Activated naive CD4-positive, alpha-beta T cell treated with anti-CD3 and anti-CD28 coated beads, Interleukin-2, amount 50 U/mL, for 72 hours (primary cell): ENCODE results near the gene RALGAPB. TPM values are rescaled to one million over a fixed set of nuclear protein-coding genes. Genes with fewer than 3 reads are reported as not detected.
"Not testable (repeated sequence)": the region's sequence is repeated elsewhere in the genome, so short reads cannot be mapped to it uniquely, and the experiment has no call there.

Experiments
- ATAC-seq, 2 donors: fragments of 150-1000 bp; cut with Tn5 transposase; 2 replicates each; pipeline ENCODE4 v1.10.0; 2021; ENCODE audit warnings: mild to moderate bottlenecking in 2 of 2, moderate library complexity in 2 of 2
- DNase-seq, 2 donors: peaks; one replicate each; pipeline ENCODE4 v3.0.0; 2021 to 2022; ENCODE audit warnings: low spot score in 2 of 2
- H3K27ac Mint-ChIP-seq, 2 donors: one replicate each; pipeline ENCODE4 v1.8.0; 2022; ENCODE audit warnings: mild to moderate bottlenecking in 2 of 2, mixed read lengths in 2 of 2
- H3K36me3 Mint-ChIP-seq, 2 donors: one replicate each; pipeline ENCODE4 v1.8.0; 2022; ENCODE audit warnings: mixed read lengths in 2 of 2
- H3K9me3 Mint-ChIP-seq, 2 donors: one replicate each; pipeline ENCODE4 v1.8.0; 2022; ENCODE audit warnings: mixed read lengths in 2 of 2
- total RNA-seq, 2 donors: library from RNA; stranded (reverse); gene quantifications; one replicate each; pipeline ENCODE4 v1.2.3, GENCODE V29; 2022

Gene RALGAPB
- total RNA-seq, 2 donors from 2014 or later, result 27.0 to 32.4 TPM

DNA sequence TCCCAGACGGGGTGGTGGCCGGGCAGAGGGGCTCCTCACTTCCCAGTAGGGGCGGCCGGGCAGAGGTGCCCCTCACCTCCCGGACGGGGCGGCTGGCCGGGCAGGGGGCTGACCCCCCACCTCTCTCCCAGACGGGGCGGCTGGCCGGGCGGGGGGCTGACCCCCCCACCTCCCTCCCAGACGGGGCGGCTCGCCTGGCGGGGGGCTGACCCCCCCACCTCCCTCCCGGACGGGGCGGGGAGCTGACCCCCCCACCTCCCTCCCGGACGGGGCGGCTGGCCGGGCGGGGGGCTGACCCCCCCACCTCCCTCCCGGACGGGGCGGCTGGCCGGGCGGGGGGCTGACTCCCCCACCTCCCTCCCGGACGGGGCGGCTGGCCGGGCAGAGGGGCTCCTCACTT, 11.5 kb upstream of the RALGAPB start:
- not testable (repeated sequence) for DNase-seq, H3K9me3 Mint-ChIP-seq, H3K36me3 Mint-ChIP-seq, ATAC-seq, H3K27ac Mint-ChIP-seq

DNA sequence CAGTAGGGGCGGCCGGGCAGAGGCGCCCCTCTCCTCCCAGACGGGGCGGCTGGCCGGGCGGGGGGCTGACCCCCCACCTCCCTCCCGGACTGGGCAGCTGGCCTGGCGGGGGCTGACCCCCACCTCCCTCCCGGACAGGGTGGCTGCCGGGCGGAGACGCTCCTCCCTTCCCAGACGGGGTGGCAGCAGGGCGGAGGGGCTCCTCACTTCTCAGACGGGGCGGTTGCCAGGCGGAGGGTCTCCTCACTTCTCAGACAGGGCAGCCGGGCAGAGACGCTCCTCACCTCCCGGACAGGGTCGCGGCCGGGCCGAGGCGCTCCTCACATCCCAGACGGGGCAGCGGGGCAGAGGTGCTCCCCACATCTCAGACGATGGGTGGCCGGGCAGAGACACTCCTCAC, 11.1 kb upstream of the RALGAPB start:
- not testable (repeated sequence) for H3K36me3 Mint-ChIP-seq, H3K27ac Mint-ChIP-seq, DNase-seq, H3K9me3 Mint-ChIP-seq, ATAC-seq

DNA sequence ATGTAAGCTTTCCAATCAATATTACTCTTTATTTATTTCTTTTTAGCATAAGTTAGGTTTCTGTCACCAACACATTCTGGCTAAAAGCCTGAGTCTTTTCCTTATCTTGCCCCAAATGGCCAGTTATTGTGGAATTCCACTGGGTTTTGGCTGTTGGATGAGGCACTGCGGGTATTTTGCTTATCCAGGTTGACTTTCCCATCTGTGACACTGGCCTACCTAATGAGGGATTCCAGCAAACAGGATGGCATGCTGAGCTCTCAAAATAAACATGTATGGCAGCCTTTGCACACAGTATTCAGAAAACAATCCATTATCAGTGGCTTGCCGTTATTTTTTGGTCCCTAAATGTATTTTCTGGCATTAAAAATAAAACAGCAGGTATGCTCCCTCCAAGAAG, 6.5 kb upstream of the RALGAPB start:
- Mint-ChIP-seq H3K9me3 (no peaks in the 10 kb centered on the region), H3K36me3 (no peaks in the 10 kb centered on the region), H3K27ac (no peak overlapping the region)
- ATAC-seq, result no peak
- DNase-seq, result no peak

DNA sequence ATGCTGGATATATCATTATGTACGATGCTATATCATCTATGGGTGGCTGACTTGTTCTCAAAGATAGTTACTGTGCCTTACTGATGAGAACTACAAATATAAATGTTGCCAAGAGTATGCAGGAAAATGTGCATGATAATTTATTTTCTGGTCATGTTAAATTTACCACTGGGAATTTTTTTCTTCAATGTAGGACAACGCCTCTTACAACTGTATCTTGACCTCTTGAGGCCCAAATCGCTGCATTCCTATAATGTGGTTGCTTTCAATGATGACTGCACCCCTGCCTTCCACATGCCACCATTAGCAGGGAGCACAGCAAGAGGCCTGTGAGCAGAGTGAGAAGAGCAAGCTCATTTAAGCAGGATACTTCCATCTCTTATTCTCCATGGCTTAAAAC, 5.7 kb upstream of the RALGAPB start:
- no peak for ATAC-seq
- H3K27ac Mint-ChIP-seq, result no peak overlapping the region

DNA sequence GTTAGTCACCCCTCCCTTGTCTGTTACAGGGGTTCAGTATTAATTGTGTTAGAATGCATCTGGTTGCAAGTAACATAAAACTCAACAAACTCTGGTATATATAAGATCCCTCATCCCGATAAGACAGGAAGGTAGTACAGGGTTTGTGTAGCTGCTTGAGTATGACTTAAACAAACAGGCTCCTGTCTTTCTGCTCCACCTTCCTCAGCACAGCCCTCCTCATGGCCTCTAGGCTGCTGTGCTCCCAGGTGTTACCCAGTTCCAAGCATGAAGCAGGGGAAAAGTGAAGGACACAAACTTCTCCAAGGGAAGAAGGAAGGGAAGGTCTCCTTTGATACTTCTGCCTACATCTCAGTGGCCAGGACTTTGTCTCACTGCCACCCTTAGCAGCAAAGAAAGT, 1.4 kb upstream of the RALGAPB start:
- H3K27ac Mint-ChIP-seq, result no peak overlapping the region
- DNase-seq, result no peak
- no peaks in the 10 kb centered on the region for H3K9me3 Mint-ChIP-seq
- ATAC-seq, result no peak
- H3K36me3 Mint-ChIP-seq, result peaks cover 0 to 8% of the 10 kb centered on the region in 2 donors

More for the DNA sequence above, 5.7 kb upstream of the RALGAPB start:
- no peak for DNase-seq
- no peaks in the 10 kb centered on the region for H3K36me3 Mint-ChIP-seq
- no peaks in the 10 kb centered on the region for H3K9me3 Mint-ChIP-seq

DNA sequence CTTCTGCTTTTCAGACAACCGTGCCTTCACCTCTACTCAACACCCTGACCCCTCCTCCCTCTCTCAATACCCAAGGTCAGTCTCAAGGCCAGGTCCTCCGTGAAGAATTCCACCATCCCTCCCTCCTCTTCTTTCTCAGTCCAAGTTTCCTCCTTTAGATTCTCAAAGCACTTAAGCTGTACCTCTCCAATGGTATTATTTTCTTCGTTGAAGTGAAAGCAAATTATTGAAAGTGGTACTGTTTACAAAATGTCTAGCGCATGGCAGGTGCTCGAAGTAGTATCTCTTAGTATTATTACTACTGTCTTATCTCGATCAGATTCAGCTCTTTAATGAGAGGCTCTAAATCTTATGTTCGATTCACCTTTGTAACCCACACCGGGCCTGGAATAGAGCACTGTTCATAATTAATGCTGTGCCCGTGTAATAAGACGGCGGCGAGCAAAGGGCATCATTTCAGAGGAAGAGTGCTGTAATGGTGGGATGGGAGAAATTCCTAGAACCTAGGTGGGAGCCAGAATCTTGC, 593 bp upstream of the RALGAPB start:
- no peak for DNase-seq
- peak overlapping the region; percentile 2 to 80 for H3K27ac Mint-ChIP-seq
- peaks cover 0 to 8% of the 10 kb centered on the region in 2 donors for H3K36me3 Mint-ChIP-seq
- no peaks in the 10 kb centered on the region for H3K9me3 Mint-ChIP-seq
- no peak for ATAC-seq

DNA sequence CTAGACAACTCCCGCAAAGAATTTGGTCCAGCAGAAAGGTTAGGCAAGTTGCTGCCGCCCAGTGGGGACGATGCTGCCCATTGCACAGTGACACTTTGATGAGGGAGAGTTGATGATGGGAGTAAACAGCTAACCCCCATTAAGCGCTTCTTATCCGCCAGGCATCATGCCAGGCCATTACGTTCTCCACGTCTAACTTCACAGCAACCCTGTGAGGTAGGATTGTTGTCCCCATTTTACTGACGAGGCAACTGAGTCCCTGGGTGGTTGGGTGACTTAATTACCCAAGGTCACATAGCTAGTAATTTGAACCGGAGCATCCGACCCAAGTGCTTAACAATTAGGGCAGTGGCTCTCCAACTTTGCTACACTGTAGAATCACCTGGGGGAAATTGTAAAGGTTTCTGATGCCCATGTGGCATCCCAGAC, 738 bp downstream of the RALGAPB start:
- no peak for DNase-seq
- H3K36me3 Mint-ChIP-seq, result peaks cover 0 to 8% of the 10 kb centered on the region in 2 donors
- no peak for ATAC-seq
- peak overlapping the region; percentile 72 to 80 for H3K27ac Mint-ChIP-seq
- no peaks in the 10 kb centered on the region for H3K9me3 Mint-ChIP-seq

DNA sequence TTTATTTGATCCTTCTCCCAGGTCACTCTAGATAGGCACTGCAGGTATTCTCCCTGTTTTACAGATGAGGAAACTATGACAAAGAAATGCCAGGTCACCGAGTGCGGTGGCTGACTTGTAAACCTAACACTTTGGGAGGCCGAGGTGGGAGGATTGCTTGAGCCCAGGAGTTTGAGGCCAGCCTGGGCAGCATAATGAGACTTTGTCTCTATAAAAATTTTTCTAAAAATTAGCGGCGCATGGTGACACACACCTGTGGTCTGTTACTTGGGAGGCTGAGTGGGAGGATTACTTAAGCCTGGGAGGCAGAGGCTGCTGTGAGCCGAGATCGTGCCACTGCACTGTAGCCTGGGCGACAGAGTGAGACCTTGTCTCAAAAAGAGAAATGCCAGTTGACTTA, 5.1 kb downstream of the RALGAPB start:
- H3K9me3 Mint-ChIP-seq, result no peaks in the 10 kb centered on the region
- H3K36me3 Mint-ChIP-seq, result peaks cover 12 to 14% of the 10 kb centered on the region in 2 donors
- no peak for DNase-seq
- no peak for ATAC-seq
- H3K27ac Mint-ChIP-seq, result no peak overlapping the region

DNA sequence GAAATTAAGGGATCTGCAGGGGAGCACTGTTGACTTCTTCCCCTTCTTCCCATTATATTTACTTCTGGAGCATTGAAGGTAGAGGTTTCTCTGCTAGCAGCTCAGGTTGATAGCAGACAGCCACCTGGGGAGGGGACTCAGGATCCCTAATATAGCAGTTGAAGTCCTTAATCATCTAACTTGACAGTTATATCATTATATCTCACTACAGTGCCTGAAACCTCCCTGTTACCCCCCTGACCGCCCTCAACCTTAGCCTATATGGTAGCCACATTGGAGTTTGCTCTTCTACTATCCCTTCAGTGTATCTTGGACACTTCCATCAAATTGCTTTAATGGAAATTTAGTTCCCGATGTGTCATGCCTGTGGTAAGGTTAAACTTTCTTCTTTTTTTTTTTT, 7.0 kb downstream of the RALGAPB start:
- H3K36me3 Mint-ChIP-seq, result peaks cover 6 to 14% of the 10 kb centered on the region in 2 donors
- DNase-seq (no peak), ATAC-seq (no peak)
- H3K9me3 Mint-ChIP-seq, result no peaks in the 10 kb centered on the region
- H3K27ac Mint-ChIP-seq, result no peak overlapping the region

DNA sequence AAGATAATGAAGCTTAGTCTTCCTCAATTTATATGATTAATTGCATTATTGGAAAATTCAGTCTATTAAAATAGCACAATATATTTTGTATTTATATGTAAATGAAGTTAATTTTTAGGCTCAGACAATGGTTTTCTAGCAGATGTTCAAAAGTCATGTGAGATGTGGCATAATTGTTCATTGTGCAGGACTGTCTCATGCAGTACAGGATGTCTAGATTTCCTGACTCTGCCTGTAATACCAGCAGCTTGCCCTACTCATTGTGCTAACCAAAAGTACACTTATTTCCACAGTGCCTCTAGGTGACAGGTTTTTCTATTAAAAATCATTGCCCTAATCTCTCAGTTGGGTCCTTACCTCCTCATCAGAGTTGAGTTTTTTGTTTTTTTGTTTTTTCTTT, 12.4 kb downstream of the RALGAPB start:
- DNase-seq (no peak), ATAC-seq (no peak)
- no peaks in the 10 kb centered on the region for H3K9me3 Mint-ChIP-seq
- no peak overlapping the region for H3K27ac Mint-ChIP-seq
- H3K36me3 Mint-ChIP-seq, result peaks cover 4 to 8% of the 10 kb centered on the region in 2 donors

DNA sequence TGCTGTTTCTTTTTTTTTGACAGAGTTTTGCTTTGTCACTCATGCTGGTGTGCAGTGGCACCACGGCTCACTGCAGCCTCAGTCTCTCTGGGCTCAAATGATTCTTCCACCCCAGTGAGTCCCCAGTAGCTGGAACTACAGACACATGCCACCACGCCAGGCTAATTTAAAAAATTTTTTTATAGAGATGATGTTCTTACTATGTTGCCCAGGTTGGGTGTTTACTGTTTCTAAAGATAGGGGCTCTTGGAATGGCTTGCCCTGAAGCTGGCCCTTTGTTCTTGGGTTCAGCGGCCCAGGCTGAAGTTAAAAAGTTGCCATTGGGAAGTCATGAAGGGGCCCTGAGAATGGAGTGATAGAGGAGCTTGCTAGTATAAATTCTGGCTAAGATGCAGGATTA, 16.5 kb downstream of the RALGAPB start:
- H3K36me3 Mint-ChIP-seq, result no peaks in the 10 kb centered on the region
- no peaks in the 10 kb centered on the region for H3K9me3 Mint-ChIP-seq
- ATAC-seq, result no peak
- DNase-seq, result no peak
- H3K27ac Mint-ChIP-seq, result no peak overlapping the region

DNA sequence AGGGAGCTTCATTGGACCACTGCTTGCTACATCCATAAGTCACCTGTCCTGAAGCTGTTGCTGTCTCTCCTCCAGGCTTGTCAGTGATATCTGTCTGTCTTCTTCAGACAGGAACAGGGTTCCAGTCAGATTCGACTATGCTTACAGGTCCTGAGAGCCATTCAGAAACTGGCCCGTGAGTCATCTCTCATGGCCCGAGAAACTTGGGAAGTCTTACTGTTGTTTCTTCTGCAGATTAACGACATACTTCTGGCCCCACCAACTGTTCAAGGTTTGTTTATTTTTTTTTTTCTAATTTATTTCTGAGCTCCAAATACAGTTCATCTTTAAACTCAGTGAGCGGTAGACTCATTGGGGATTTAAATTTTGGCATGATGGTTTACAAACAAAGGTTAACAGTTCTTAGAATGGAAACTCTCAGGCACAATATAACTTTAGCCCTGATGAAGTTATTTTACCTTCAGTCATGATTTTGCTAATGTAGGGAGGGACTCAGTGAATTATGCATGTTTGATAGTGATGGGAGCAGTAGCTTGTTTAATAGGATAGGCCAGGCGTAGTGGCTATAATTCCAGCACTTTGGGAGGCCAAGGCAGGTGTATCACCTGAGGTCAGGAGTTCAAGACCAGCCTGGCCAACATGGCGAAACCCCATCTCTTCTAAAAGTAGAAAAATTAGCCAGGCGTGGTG, 24.7 kb downstream of the RALGAPB start:
- Mint-ChIP-seq H3K9me3 (no peaks in the 10 kb centered on the region), H3K36me3 (peaks cover 11 to 18% of the 10 kb centered on the region in 2 donors), H3K27ac (no peak overlapping the region)
- ATAC-seq, result no peak
- DNase-seq, result no peak

DNA sequence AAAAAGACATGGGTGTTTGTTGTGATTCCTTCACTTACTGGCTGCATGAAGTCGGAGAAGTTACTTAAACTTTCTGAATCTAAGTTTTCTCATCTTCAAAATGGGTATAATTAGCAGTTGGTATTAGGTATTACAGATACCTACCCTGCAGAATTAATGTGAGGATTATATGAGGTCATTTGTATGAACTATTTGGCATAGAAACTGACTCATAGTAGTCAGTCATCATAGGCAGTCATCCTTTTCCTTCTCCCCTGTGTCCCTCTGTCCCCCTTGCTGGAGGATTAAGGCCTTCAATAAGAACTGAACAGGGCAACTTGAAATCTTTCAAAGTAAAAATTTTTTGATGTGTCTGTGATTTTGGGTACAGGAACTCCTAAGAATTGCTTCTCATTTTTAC, 26.3 kb downstream of the RALGAPB start:
- ATAC-seq (no peak), DNase-seq (no peak)
- Mint-ChIP-seq H3K36me3 (peaks cover 20 to 27% of the 10 kb centered on the region in 2 donors), H3K27ac (no peak overlapping the region), H3K9me3 (peaks cover 0 to 4% of the 10 kb centered on the region in 2 donors)

DNA sequence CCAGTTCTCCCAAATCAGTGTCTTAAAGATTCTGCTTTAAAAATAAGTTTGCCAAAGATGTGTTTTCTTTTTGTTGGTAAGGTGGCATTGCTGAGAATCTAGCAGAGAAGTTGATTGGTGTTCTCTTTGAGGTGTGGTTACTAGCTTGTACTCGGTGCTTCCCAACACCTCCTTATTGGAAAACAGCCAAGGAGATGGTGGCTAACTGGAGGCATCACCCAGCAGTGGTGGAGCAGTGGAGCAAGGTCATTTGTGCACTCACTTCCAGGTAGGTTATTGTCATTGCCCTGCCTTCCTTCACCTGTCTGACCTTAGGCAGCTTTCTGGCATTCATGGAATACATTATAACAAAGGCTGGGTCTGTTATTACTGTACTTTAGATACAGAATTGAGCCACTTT, 26.7 kb downstream of the RALGAPB start:
- peaks cover under 1 to 4% of the 10 kb centered on the region in 2 donors for H3K9me3 Mint-ChIP-seq
- H3K36me3 Mint-ChIP-seq, result peaks cover 24 to 32% of the 10 kb centered on the region in 2 donors
- ATAC-seq (no peak), DNase-seq (no peak)
- no peak overlapping the region for H3K27ac Mint-ChIP-seq

DNA sequence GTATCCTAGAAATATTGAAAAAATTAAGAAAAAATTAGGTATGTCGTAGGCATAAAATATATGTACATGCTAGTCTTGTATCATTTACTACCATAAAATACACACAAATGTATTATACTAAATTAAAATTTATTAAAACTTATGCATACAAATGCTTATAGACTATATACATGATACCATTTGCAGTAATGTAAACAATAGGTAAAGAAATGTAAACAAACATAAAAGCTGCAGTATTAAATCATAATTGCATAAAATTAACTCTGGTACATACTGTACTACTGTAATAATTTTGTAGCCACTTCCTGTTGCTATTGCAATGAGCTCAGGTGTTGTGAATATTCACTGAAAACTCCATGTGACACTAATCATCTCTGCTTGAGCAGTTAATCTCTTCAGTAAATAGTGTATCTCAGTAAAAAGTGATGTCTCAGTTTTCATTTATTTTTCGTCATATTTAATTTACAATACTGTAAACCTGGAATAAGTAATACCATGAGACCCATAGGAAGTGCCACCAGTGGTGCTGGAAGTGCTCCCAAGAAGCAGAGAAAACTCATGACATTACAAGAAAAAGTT, 29.3 kb downstream of the RALGAPB start:
- peaks cover 28 to 38% of the 10 kb centered on the region in 2 donors for H3K36me3 Mint-ChIP-seq
- H3K9me3 Mint-ChIP-seq, result peaks cover 4 to 5% of the 10 kb centered on the region in 2 donors
- ATAC-seq, result no peak
- H3K27ac Mint-ChIP-seq, result no peak overlapping the region
- no peak for DNase-seq

DNA sequence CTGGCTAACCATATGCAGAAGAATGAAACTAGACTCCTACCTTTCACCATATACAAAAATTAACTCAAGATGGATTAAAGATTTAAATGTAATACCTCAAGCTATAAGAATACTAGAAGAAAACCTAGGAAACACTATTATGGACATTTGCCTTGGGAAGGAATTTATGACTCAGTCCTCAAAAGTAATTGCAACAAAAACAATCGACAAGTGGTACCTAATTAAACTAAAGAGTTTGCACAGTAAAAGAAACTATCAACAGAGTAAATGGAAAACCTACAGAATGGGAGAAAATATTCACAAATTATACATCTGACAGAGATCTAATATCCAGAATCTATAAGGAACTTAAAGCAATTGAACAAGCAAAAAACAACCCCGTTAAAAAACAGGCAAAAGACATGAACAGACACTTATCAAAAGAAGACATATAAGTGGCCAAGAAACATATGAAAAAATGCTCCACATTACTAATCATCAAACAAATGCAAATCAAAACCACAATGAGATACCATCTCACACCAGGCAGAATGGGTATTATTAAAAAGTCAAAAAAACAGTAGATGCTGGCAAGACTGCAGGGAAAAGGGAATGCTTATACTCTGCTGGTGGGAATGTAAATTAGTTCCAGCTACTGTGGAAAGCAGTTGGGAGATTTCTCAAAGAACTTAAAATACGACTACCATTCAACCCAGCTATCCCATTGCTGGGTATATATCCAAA, 31.9 kb downstream of the RALGAPB start:
- no peak overlapping the region for H3K27ac Mint-ChIP-seq
- H3K9me3 Mint-ChIP-seq, result peaks cover 4 to 5% of the 10 kb centered on the region in 2 donors
- no peak for DNase-seq
- H3K36me3 Mint-ChIP-seq, result peaks cover 32 to 35% of the 10 kb centered on the region in 2 donors
- ATAC-seq, result no peak

DNA sequence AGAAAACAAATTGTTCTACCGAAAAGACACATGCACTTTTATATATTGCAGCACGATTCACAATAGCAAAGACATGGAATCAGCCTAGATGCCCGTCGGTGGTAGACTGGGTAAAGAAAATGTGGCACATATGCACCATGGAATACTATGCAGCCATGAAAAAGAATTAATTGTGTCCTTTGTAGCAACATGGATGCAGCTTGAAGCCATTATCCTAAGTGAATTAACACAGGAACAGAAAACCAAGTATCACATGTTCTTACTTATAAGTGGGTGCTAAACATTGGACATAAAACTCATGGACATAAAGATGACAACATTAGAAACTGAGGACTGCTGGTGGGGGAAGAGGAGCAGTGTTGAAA, 32.4 kb downstream of the RALGAPB start:
- H3K36me3 Mint-ChIP-seq, result peaks cover 30 to 40% of the 10 kb centered on the region in 2 donors
- peaks cover 4 to 5% of the 10 kb centered on the region in 2 donors for H3K9me3 Mint-ChIP-seq
- H3K27ac Mint-ChIP-seq, result no peak overlapping the region
- no peak for DNase-seq
- ATAC-seq, result no peak
